SK-MEL-5 (cell line): ENCODE data around the gene DEFB129. TPM values are rescaled to one million over a fixed set of nuclear protein-coding genes. Genes with fewer than 3 reads are reported as not detected.
"Not testable (repeated sequence)": the region's sequence is repeated elsewhere in the genome, so short reads cannot be mapped to it uniquely, and the experiment has no call there.

ENCODE experiments used
- DNase-seq: peaks from one replicate; pipeline ENCODE4 v3.0.0-alpha.2; 2016; ENCODE audit warnings: low read depth, low spot score
- in situ Hi-C: cut with HindIII; loops from 2 replicates; pipeline ENCODE4 v1.10.0; 2016; ENCODE audit warnings: low sequenced_read_pairs, high pct_unique_total_duplicates, low pct_unique_long_range_greater_than_20kb
- polyA plus RNA-seq, 2 experiments: library from polyadenylated mRNA; depleted of rRNA; stranded (reverse); fragments of >200 nt; gene quantifications; 2 replicates each; pipeline ENCODE4 v1.2.3, GENCODE V29; 2015
- total RNA-seq: library from RNA; depleted of rRNA; stranded (reverse); fragments of >200 nt; shearing (Covaris generic); gene quantifications from 2 replicates; pipeline ENCODE4 v1.2.3, GENCODE V29; 2014; rRNA removed

DEFB129 gene
- total RNA-seq: not detected in 2 replicates
- polyA plus RNA-seq (2015; cell fraction: cytosol; rRNA removed): not detected in 2 replicates
- not detected in 2 replicates for polyA plus RNA-seq (2015; cell fraction: nucleus; rRNA removed)

- in situ Hi-C loops: no loop called here
- DNase-seq: no peak
These were observed at the start of gene DEFB129 for GRCh38 chr20:226958-227357. Gene DEFB129 (plus strand): TSS chr20:227258. CDS start chr20:227289, 31 bp downstream.

- DNase-seq: no peak
- in situ Hi-C loops: no loop called here
These were observed 42.8 kb upstream of the DEFB129 start for GRCh38 chr20:184288-184687.

GRCh38 chr20:187733-188132 is 39.3 kb upstream of the DEFB129 start:
- DNase-seq: no peak
- in situ Hi-C loops: no loop called here

GRCh38 chr20:189611-190010 is 37.4 kb upstream of the DEFB129 start, which contains the start of gene DEFB128:
Gene DEFB128 (minus strand): TSS chr20:189711. CDS start chr20:189623, 88 bp downstream.
- DNase-seq: no peak
- in situ Hi-C loops: no loop called here

- in situ Hi-C loops: no loop called here
- DNase-seq: no peak
These were observed 28.8 kb upstream of the DEFB129 start for GRCh38 chr20:198225-198624.

GRCh38 chr20:199996-200395 is 27.1 kb upstream of the DEFB129 start:
- DNase-seq: no peak
- in situ Hi-C loops: no loop called here

- in situ Hi-C loops, DNase-seq: not testable (repeated sequence)
These were observed 23.4 kb upstream of the DEFB129 start for GRCh38 chr20:203630-204029.

GRCh38 chr20:208942-209566 is 18.0 kb upstream of the DEFB129 start:
- in situ Hi-C loops: no loop called here
- peak; percentile 95 for DNase-seq

GRCh38 chr20:210809-211502 is 16.1 kb upstream of the DEFB129 start:
- in situ Hi-C loops: no loop called here
- DNase-seq: no peak

- no peak for DNase-seq
- in situ Hi-C loops: no loop called here
These were observed 12.7 kb upstream of the DEFB129 start for GRCh38 chr20:214383-214782.

GRCh38 chr20:215796-216195 is 11.3 kb upstream of the DEFB129 start:
- in situ Hi-C loops: no loop called here
- DNase-seq: peak; percentile 24

GRCh38 chr20:217266-217665 is 9.8 kb upstream of the DEFB129 start:
- in situ Hi-C loops: no loop called here
- DNase-seq: no peak

GRCh38 chr20:219290-220115 is 7.6 kb upstream of the DEFB129 start:
- in situ Hi-C loops: no loop called here

GRCh38 chr20:221258-221830 is 5.7 kb upstream of the DEFB129 start:
- in situ Hi-C loops: no loop called here
- no peak for DNase-seq

More at GRCh38 chr20:219290-220115, 7.6 kb upstream of the DEFB129 start:
- DNase-seq: peak; percentile 79

- DNase-seq, in situ Hi-C loops: not testable (repeated sequence)
These were observed 1.2 kb upstream of the DEFB129 start for GRCh38 chr20:225879-226278.

GRCh38 chr20:227439-228105 is 514 bp downstream of the DEFB129 start:
- in situ Hi-C loops: no loop called here
- no peak for DNase-seq

GRCh38 chr20:235891-236290 is 8.8 kb downstream of the DEFB129 start:
- DNase-seq: peak; percentile 57
- in situ Hi-C loops: no loop called here
